ENCODE data around the gene RSRC2.

GRCh38 chr12:122495258-122495657 lies 31.5 kb downstream of the RSRC2 start:
- no peak for TF ChIP-seq RARB (CRISPR knock-in tag; IDR thresholded peaks at IDR 0.05)
- TF ChIP-seq ZC3H10 (CRISPR knock-in tag; IDR thresholded peaks at IDR 0.05), result no peak
- no peak for TF ChIP-seq PPARA (CRISPR knock-in tag; IDR thresholded peaks at IDR 0.05; ENCODE audit: borderline replicate concordance)
- TF ChIP-seq ZFP3 (CRISPR knock-in tag; IDR thresholded peaks at IDR 0.05), result no peak
- no peak for TF ChIP-seq POU6F1 (CRISPR knock-in tag; IDR thresholded peaks at IDR 0.05; ENCODE audit: borderline replicate concordance, low read depth)
- no peak for TF ChIP-seq TOX (CRISPR knock-in tag; IDR thresholded peaks at IDR 0.05; ENCODE audit: borderline replicate concordance)
- TF ChIP-seq OSR1 (CRISPR knock-in tag; IDR thresholded peaks at IDR 0.05), result no peak
- TF ChIP-seq ESRRG (CRISPR knock-in tag; IDR thresholded peaks at IDR 0.05), result no peak
- no peak for TF ChIP-seq BACH2 (CRISPR knock-in tag; IDR thresholded peaks at IDR 0.05; ENCODE audit: borderline replicate concordance)
- TF ChIP-seq CSRNP3 (CRISPR knock-in tag; IDR thresholded peaks at IDR 0.05), result no peak
- TF ChIP-seq ZNF70 (CRISPR knock-in tag; IDR thresholded peaks at IDR 0.05), result no peak
